Measurements from ENCODE around the gene COPS7B.

The COPS7B gene

GRCh38 chr2:231853105-231853504, 66.9 kb downstream of the COPS7B start:
- no peak for TF ChIP-seq CTCF (conservative IDR thresholded peaks at IDR 0.05; ENCODE audit: low read depth, low read length)
- H3K36me3 ChIP-seq (ENCODE audit: insufficient read depth), result no peaks in the 10 kb centered on the region
- H3K4me3 ChIP-seq (IDR thresholded peaks at IDR 0.05; ENCODE audit: insufficient read depth, low read depth, low read length), result no peak overlapping the region
- no peak overlapping the region for H3K27ac ChIP-seq
- H4K20me1 ChIP-seq (ENCODE audit: insufficient read depth), result no peaks in the 10 kb centered on the region
- no peaks in the 10 kb centered on the region for H3K4me1 ChIP-seq (ENCODE audit: low read depth, poor library complexity, severe bottlenecking)
- no peaks in the 10 kb centered on the region for H3K79me2 ChIP-seq (ENCODE audit: insufficient read depth, low read depth)
- H3K9ac ChIP-seq, result no peak overlapping the region
- H2AFZ ChIP-seq (ENCODE audit: low read depth), result no peak overlapping the region
- peaks cover 12% of the 10 kb centered on the region; the same call in 1 of the 2 replicates for H3K27me3 ChIP-seq (ENCODE audit: insufficient read depth, low read depth)
- no peak overlapping the region for H3K4me2 ChIP-seq

GRCh38 chr2:231854616-231855125, 68.4 kb downstream of the COPS7B start:
- Histone ChIP-seq H2AFZ (ENCODE audit: low read depth) (no peak overlapping the region), H3K27me3 (ENCODE audit: insufficient read depth, low read depth) (peaks cover 6% of the 10 kb centered on the region; the same call in 1 of the 2 replicates), H3K4me2 (no peak overlapping the region), H3K36me3 (ENCODE audit: insufficient read depth) (no peaks in the 10 kb centered on the region), H3K4me3 (IDR thresholded peaks at IDR 0.05; ENCODE audit: insufficient read depth, low read depth, low read length) (no peak overlapping the region), H4K20me1 (ENCODE audit: insufficient read depth) (no peaks in the 10 kb centered on the region), H3K79me2 (ENCODE audit: insufficient read depth, low read depth) (no peaks in the 10 kb centered on the region), H3K27ac (no peak overlapping the region), H3K9ac (no peak overlapping the region), H3K4me1 (ENCODE audit: low read depth, poor library complexity, severe bottlenecking) (no peaks in the 10 kb centered on the region)
- TF ChIP-seq CTCF (conservative IDR thresholded peaks at IDR 0.05; ENCODE audit: low read depth, low read length), result no peak

- Histone ChIP-seq H3K79me2 (ENCODE audit: insufficient read depth, low read depth) (no peaks in the 10 kb centered on the region), H3K4me3 (IDR thresholded peaks at IDR 0.05; ENCODE audit: insufficient read depth, low read depth, low read length) (no peak overlapping the region), H3K4me1 (ENCODE audit: low read depth, poor library complexity, severe bottlenecking) (no peaks in the 10 kb centered on the region), H4K20me1 (ENCODE audit: insufficient read depth) (no peaks in the 10 kb centered on the region), H3K27ac (no peak overlapping the region), H3K27me3 (ENCODE audit: insufficient read depth, low read depth) (no peaks in the 10 kb centered on the region), H3K36me3 (ENCODE audit: insufficient read depth) (no peaks in the 10 kb centered on the region), H3K4me2 (no peak overlapping the region), H2AFZ (ENCODE audit: low read depth) (no peak overlapping the region), H3K9ac (no peak overlapping the region)
- TF ChIP-seq CTCF (conservative IDR thresholded peaks at IDR 0.05; ENCODE audit: low read depth, low read length), result no peak
Observed at GRCh38 chr2:231856959-231857358, 70.7 kb downstream of the COPS7B start.
